GM21447 (cell line): ENCODE data around the gene RAD9A.
"Not testable (repeated sequence)": the region's sequence is repeated elsewhere in the genome, so short reads cannot be mapped to it uniquely, and the experiment has no call there.

Experiments used
- ATAC-seq: cut with Tn5 transposase; IDR thresholded peaks from one replicate; pipeline ENCODE4 v1.9.1; 2021; ENCODE audit not compliant: unreplicated experiment

RAD9A gene

GRCh38 chr11:67395555-67396258 is 3.9 kb downstream of the RAD9A start:
- ATAC-seq, result no peak

- no peak for ATAC-seq
These were observed 4.4 kb downstream of the RAD9A start for GRCh38 chr11:67396259-67396581.

GRCh38 chr11:67396587-67397389 is 5.0 kb downstream of the RAD9A start:
- no peak for ATAC-seq

- ATAC-seq, result no peak
These were observed 5.8 kb downstream of the RAD9A start for GRCh38 chr11:67397536-67397935.

- no peak for ATAC-seq
These were observed 6.3 kb downstream of the RAD9A start for GRCh38 chr11:67397986-67398660.

GRCh38 chr11:67398661-67399563 is 7.1 kb downstream of the RAD9A start:
- no peak for ATAC-seq

GRCh38 chr11:67400251-67400941 is 8.6 kb downstream of the RAD9A start:
- no peak for ATAC-seq

- peak; percentile 2 for ATAC-seq
These were observed 9.2 kb downstream of the RAD9A start for GRCh38 chr11:67400942-67401494.

GRCh38 chr11:67401495-67402191 is 9.9 kb downstream of the RAD9A start, which contains the start of gene PPP1CA:
PPP1CA (minus strand) TSS chr11:67401858; CDS start chr11:67401782, 76 bp downstream.
- ATAC-seq, result peak; percentile 44

- not testable (repeated sequence) for ATAC-seq
These were observed 10.5 kb downstream of the RAD9A start for GRCh38 chr11:67402192-67402839.

- ATAC-seq, result not testable (repeated sequence)
These were observed 11.3 kb downstream of the RAD9A start for GRCh38 chr11:67403085-67403484.

- ATAC-seq, result no peak
These were observed 12.9 kb downstream of the RAD9A start for GRCh38 chr11:67404515-67405195.

- ATAC-seq, result no peak
These were observed 13.4 kb downstream of the RAD9A start for GRCh38 chr11:67405196-67405567.

- no peak for ATAC-seq
These were observed 14.0 kb downstream of the RAD9A start for GRCh38 chr11:67405688-67406339.

GRCh38 chr11:67406420-67406968 is 14.7 kb downstream of the RAD9A start:
- no peak for ATAC-seq

- ATAC-seq, result no peak
These were observed 15.3 kb downstream of the RAD9A start for GRCh38 chr11:67406969-67407687.

GRCh38 chr11:67407688-67408163 is 15.9 kb downstream of the RAD9A start:
- ATAC-seq, result no peak
